Endothelial cell of umbilical vein (primary cell): Measurements from ENCODE around the gene CEACAM1. TPM values are rescaled to one million over a fixed set of nuclear protein-coding genes. Genes with fewer than 3 reads are reported as not detected.
"Not testable (repeated sequence)": the region's sequence is repeated elsewhere in the genome, so short reads cannot be mapped to it uniquely, and the experiment has no call there.

Experiments used
- BruUV-seq: library from RNA; stranded (reverse); fragments of 400-500 nt; replicated peaks from 2 replicates; lab custom pipeline; 2021; lab: Mats Ljungman, UMichigan
- CTCF ChIA-PET: fragments of 300-600, 350-600 bp; sonication (Branson Sonifier 250); formaldehyde crosslinking; loops from one replicate; lab custom pipeline; 2021; ENCODE audit warnings: antibody characterized with exemption, inconsistent platforms; lab: Charles Lee
- POLR2A ChIA-PET: fragments of 300-600, 350-600 bp; sonication (Branson Sonifier 250); formaldehyde crosslinking; loops from one replicate; lab custom pipeline; 2021; ENCODE audit warnings: antibody characterized with exemption, inconsistent platforms; lab: Charles Lee
- DNase-seq: peaks from one replicate; pipeline ENCODE4 v3.0.0-alpha.2; 2011; ENCODE audit warnings: low read depth, low spot score
- FAIRE-seq: peaks from 2 replicates; lab custom pipeline; 2011; peaks lifted over from hg19 to GRCh38; lab: Jason Lieb, UNC
- H2AFZ ChIP-seq: 2 replicates; pipeline ENCODE4 v1.6.0; 2012; ENCODE audit warnings: low read depth, low read length, control low read depth, inconsistent platforms
- H3K27ac ChIP-seq: 2 replicates; pipeline ENCODE4 v1.5.1; 2011; ENCODE audit warnings: low read depth, mild to moderate bottlenecking, control low read depth, low read length, moderate library complexity; ENCODE audit not compliant: insufficient read depth
- H3K27me3 ChIP-seq, 2 experiments: 2 replicates each; pipeline versions ENCODE4 v1.6.0 to v1.6.1; 2011; ENCODE audit warnings: low read length in 2 of 2, mixed read lengths in 1 of 2; ENCODE audit not compliant: control insufficient read depth in 2 of 2, insufficient read depth in 2 of 2
- H3K36me3 ChIP-seq, 2 experiments: 2 replicates in 1 of 2; 3 replicates in 1 of 2; pipeline ENCODE4 v1.5.1; 2011; ENCODE audit warnings: low read length in 2 of 2, mild to moderate bottlenecking in 1 of 2, moderate library complexity in 1 of 2; ENCODE audit not compliant: control insufficient read depth in 2 of 2, insufficient read depth in 2 of 2; ENCODE audit errors: extremely low read depth in 1 of 2
- H3K4me1 ChIP-seq: 3 replicates; pipeline ENCODE4 v1.5.1; 2011; ENCODE audit warnings: mild to moderate bottlenecking, low read length; ENCODE audit not compliant: control insufficient read depth, insufficient read depth; ENCODE audit errors: extremely low read depth
- H3K4me2 ChIP-seq: 2 replicates; pipeline ENCODE4 v1.6.1; 2011; ENCODE audit warnings: low read length, control low read depth, mixed read lengths; ENCODE audit not compliant: insufficient read depth
- H3K4me3 ChIP-seq, 3 experiments: fragments of 200-600 bp in 1 of 3; sonication (generic), shearing (Covaris generic) in 1 of 3; replicated peaks in 1 of 3; 2 replicates each; pipeline ENCODE4 v1.5.1; 2011 to 2016; ENCODE audit warnings: control low read depth in 3 of 3, low read length in 3 of 3, mild to moderate bottlenecking in 2 of 3, inconsistent platforms in 1 of 3, low read depth in 1 of 3, moderate library complexity in 1 of 3; ENCODE audit not compliant: insufficient read depth in 1 of 3
- H3K79me2 ChIP-seq: 2 replicates; pipeline ENCODE4 v1.6.0; 2012; ENCODE audit warnings: low read length, inconsistent platforms; ENCODE audit not compliant: control insufficient read depth, insufficient read depth
- H3K9ac ChIP-seq: replicated peaks from 2 replicates; pipeline ENCODE3; 2011; ENCODE audit warnings: low read length, control low read depth; ENCODE audit not compliant: insufficient read depth; ENCODE audit errors: extremely low read depth
- H3K9me1 ChIP-seq: replicated peaks from 3 replicates; pipeline ENCODE4 v1.6.0; 2011; ENCODE audit warnings: mild to moderate bottlenecking, low read length; ENCODE audit not compliant: control insufficient read depth, insufficient read depth; ENCODE audit errors: extremely low read depth
- H3K9me3 ChIP-seq: replicated peaks from 2 replicates; pipeline ENCODE4 v1.5.1; 2012; ENCODE audit warnings: low read length, inconsistent platforms; ENCODE audit not compliant: control insufficient read depth, insufficient read depth
- H4K20me1 ChIP-seq: replicated peaks from 2 replicates; pipeline ENCODE3; 2011; ENCODE audit warnings: mild to moderate bottlenecking, low read length; ENCODE audit not compliant: control insufficient read depth, insufficient read depth; ENCODE audit errors: extremely low read depth
- CTCF ChIP-seq, 2 donors: IDR thresholded peaks; 1 replicate in 1 of 2; 2 replicates in 1 of 2; pipeline ENCODE4 v1.5.1; 2011; ENCODE audit warnings: low read length in 2 of 2, mild to moderate bottlenecking in 2 of 2, moderate library complexity in 2 of 2, control low read depth in 1 of 2, inconsistent platforms in 1 of 2, low read depth in 1 of 2; ENCODE audit not compliant: insufficient read depth in 1 of 2; ENCODE audit errors: extremely low read depth in 1 of 2
- EZH2 ChIP-seq: IDR thresholded peaks from 2 replicates; pipeline ENCODE4 v1.6.1; 2012; ENCODE audit warnings: borderline replicate concordance, low read depth, mild to moderate bottlenecking, moderate library complexity, low read length, inconsistent platforms; ENCODE audit not compliant: severe bottlenecking
- FOS ChIP-seq: IDR thresholded peaks from 2 replicates; pipeline ENCODE4 v1.6.1; 2011; ENCODE audit warnings: mild to moderate bottlenecking, low read length, moderate library complexity, borderline replicate concordance; ENCODE audit not compliant: insufficient read depth
- GATA2 ChIP-seq: IDR thresholded peaks from 2 replicates; pipeline ENCODE4 v1.7.0; 2011; ENCODE audit warnings: low read depth, mild to moderate bottlenecking, moderate library complexity, mixed read lengths, low read length; ENCODE audit not compliant: insufficient read length, insufficient read depth
- JUN ChIP-seq: IDR thresholded peaks from 2 replicates; pipeline ENCODE4 v1.6.1; 2011; ENCODE audit warnings: borderline replicate concordance, low read depth; ENCODE audit not compliant: insufficient read length, insufficient read depth
- MAX ChIP-seq: IDR thresholded peaks from 2 replicates; pipeline ENCODE4 v1.6.1; 2011; ENCODE audit not compliant: insufficient read depth, insufficient read length
- MYC ChIP-seq: IDR thresholded peaks from one replicate; pipeline ENCODE4 v1.6.1; 2011; ENCODE audit warnings: mild to moderate bottlenecking, low read depth, low read length
- POLR2A ChIP-seq: IDR thresholded peaks from 2 replicates; pipeline ENCODE4 v1.6.1; 2012; ENCODE audit warnings: low read depth, mild to moderate bottlenecking, control low read depth, low read length
- POLR2AphosphoS5 ChIP-seq: IDR thresholded peaks from 2 replicates; pipeline ENCODE4 v1.6.1; 2012; ENCODE audit warnings: low read depth, mild to moderate bottlenecking, control low read depth, low read length, moderate library complexity; ENCODE audit not compliant: insufficient read depth
- dilution Hi-C: fragments of 300-500 bp; cut with MboI; formaldehyde crosslinking; loops from one replicate; pipeline ENCODE4 v1.15.0; 2019; ENCODE audit warnings: low sequenced_read_pairs; ENCODE audit not compliant: extremely low pct_ligation_motif_present
- intact Hi-C: fragments of 100-400 bp; cut with micrococcal nuclease; formaldehyde crosslinking; loops from one replicate; pipeline ENCODE4 v1.10.0; 2022
- polyA plus RNA-seq, 4 experiments: library from polyadenylated mRNA; depleted of rRNA in 3 of 4; stranded (reverse) in 3 of 4; unstranded in 1 of 4; fragments of >200 nt; gene quantifications; 2 replicates each; pipeline versions ENCODE4 v1.2.1 to v1.2.3, GENCODE V29; 2011 to 2012; ENCODE audit warnings: missing spikeins in 1 of 4
- total RNA-seq: library from RNA; stranded (reverse); gene quantifications from 2 replicates; pipeline ENCODE4 v1.2.3, GENCODE V29; 2021

Gene CEACAM1
- total and polyA plus RNA-seq, 2 donors (not counting 3 experiments of a cell fraction or from before 2014, with no cell fraction given) = 3.5 to 3.6 TPM

GRCh38 chr19:42552086-42553065 is 24.1 kb upstream of the CEACAM1 start:
- H3K4me3 ChIP-seq = no peak overlapping the region
- BruUV-seq = no TSS peak
- no peaks in the 10 kb centered on the region for H4K20me1 ChIP-seq
- no peak overlapping the region for H2AFZ ChIP-seq
- no peak for FAIRE-seq
- H3K27ac ChIP-seq = no peak overlapping the region
- H3K4me2 ChIP-seq = no peak overlapping the region
- H3K4me1 ChIP-seq = no peaks in the 10 kb centered on the region
- no peak overlapping the region for H3K9ac ChIP-seq
- intact Hi-C loops (no loop called here), dilution Hi-C loops (no loop called here)
- no peaks in the 10 kb centered on the region for H3K36me3 ChIP-seq
- ChIA-PET POLR2A (no interaction called here), CTCF (no interaction called here)
- H3K27me3 ChIP-seq = no peaks in the 10 kb centered on the region
- no peaks in the 10 kb centered on the region for H3K79me2 ChIP-seq
- DNase-seq = no peak
- no peaks in the 10 kb centered on the region for H3K9me1 ChIP-seq
- TF ChIP-seq GATA2 (no peak), CTCF (IDR thresholded peaks at IDR 0.05; ENCODE audit: extremely low read depth in 1 of 2, insufficient read depth in 1 of 2, low read depth in 1 of 2, low read length in 2 of 2) (no peak), MYC (no peak), EZH2 (no peak), FOS (no peak), POLR2AphosphoS5 (no peak), JUN (no peak), MAX (no peak), POLR2A (no peak)
- H3K9me3 ChIP-seq = no peaks in the 10 kb centered on the region

- CTCF ChIA-PET, H2AFZ ChIP-seq, H3K27ac ChIP-seq, dilution Hi-C loops, FAIRE-seq, H3K79me2 ChIP-seq, POLR2A ChIA-PET, intact Hi-C loops, BruUV-seq, H3K4me2 ChIP-seq, H3K36me3 ChIP-seq, H3K9me1 ChIP-seq, H3K9ac ChIP-seq, H3K27me3 ChIP-seq, DNase-seq, H3K4me3 ChIP-seq, H3K4me1 ChIP-seq, H3K9me3 ChIP-seq, H4K20me1 ChIP-seq: not testable (repeated sequence)
These were observed 22.2 kb upstream of the CEACAM1 start for GRCh38 chr19:42550521-42550920.
